ENCODE results near the gene SLC6A19.

DNA sequence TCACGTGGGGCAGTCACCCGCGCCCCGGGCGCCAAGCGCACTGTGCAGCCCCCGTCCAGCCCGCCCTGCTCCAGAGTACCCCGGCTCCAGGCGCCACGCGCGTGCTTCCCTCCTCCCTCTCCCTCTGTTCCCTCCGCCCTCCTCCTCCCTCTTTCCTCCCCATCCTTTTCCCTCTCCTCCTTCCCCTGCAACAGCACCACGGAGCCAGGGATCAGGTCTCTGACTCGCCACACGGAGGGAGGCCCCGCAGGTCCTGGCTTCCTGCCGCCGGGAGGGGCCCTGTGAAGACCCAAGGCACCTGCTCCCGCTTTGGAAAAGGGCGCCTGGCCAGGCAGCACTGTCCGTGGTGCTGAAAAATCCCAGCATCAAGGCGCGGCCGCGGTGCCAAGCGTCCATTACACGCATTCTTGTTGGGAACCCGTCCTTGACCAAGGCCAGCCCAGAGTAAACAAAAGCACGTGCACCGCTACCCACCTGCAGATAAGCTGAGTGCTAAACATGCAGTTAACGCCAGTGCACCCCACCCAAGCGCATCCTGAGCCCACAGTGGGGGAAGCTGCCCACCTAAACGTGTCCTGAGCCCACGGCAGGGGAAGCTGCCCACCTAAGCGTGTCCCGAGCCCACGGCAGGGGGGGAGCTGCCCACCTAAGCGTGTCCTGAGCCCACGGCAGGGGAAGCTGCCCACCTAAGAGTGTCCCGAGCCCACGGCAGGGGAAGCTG is 45.5 kb downstream of the SLC6A19 start:
- TF ChIP-seq CTCF (tag by site-specific recombination; IDR thresholded peaks at IDR 0.05) (no peak), YY1 (tag by site-specific recombination; IDR thresholded peaks at IDR 0.05) (no peak), ZNF311 (tag by site-specific recombination; IDR thresholded peaks at IDR 0.05; ENCODE audit: borderline replicate concordance) (no peak), ZFP41 (tag by site-specific recombination; IDR thresholded peaks at IDR 0.05; ENCODE audit: borderline replicate concordance) (no peak)
